HG03039 (cell line): ENCODE results near the gene KCNH3.
"Not testable (repeated sequence)": the region's sequence is repeated elsewhere in the genome, so short reads cannot be mapped to it uniquely, and the experiment has no call there.

Source experiments
- ATAC-seq: cut with Tn5 transposase; IDR thresholded peaks from one replicate; pipeline ENCODE4 v1.9.1; 2021; ENCODE audit warnings: mild to moderate bottlenecking, moderate library complexity; ENCODE audit not compliant: unreplicated experiment

KCNH3 gene

GRCh38 chr12:49524660-49525324, 14.0 kb upstream of the KCNH3 start:
- ATAC-seq: no peak

- no peak for ATAC-seq
Observed at GRCh38 chr12:49525942-49526341, 12.9 kb upstream of the KCNH3 start.

GRCh38 chr12:49527361-49528130, 11.3 kb upstream of the KCNH3 start:
- no peak for ATAC-seq

GRCh38 chr12:49529414-49529813, 9.4 kb upstream of the KCNH3 start:
- ATAC-seq: no peak

GRCh38 chr12:49531745-49532144, 7.1 kb upstream of the KCNH3 start:
- ATAC-seq: no peak

GRCh38 chr12:49533331-49533730, 5.5 kb upstream of the KCNH3 start:
- ATAC-seq: no peak

- not testable (repeated sequence) for ATAC-seq
Observed at GRCh38 chr12:49534122-49534521, 4.7 kb upstream of the KCNH3 start.

GRCh38 chr12:49534731-49535278, 4.0 kb upstream of the KCNH3 start:
- no peak for ATAC-seq

GRCh38 chr12:49535921-49536525, 2.8 kb upstream of the KCNH3 start:
- no peak for ATAC-seq

- no peak for ATAC-seq
Observed at GRCh38 chr12:49536526-49537071, 2.2 kb upstream of the KCNH3 start.

GRCh38 chr12:49537231-49537751, 1.5 kb upstream of the KCNH3 start:
- no peak for ATAC-seq

- ATAC-seq: no peak
Observed at GRCh38 chr12:49537752-49538509, 899 bp upstream of the KCNH3 start.

- no peak for ATAC-seq
Observed at GRCh38 chr12:49539406-49540228, 787 bp downstream of the KCNH3 start.

- ATAC-seq: no peak
Observed at GRCh38 chr12:49540229-49541139, 1.7 kb downstream of the KCNH3 start.

- ATAC-seq: no peak
Observed at GRCh38 chr12:49541140-49541861, 2.5 kb downstream of the KCNH3 start.

- ATAC-seq: no peak
Observed at GRCh38 chr12:49541911-49542505, 3.2 kb downstream of the KCNH3 start.

GRCh38 chr12:49542592-49543160, 3.8 kb downstream of the KCNH3 start:
- ATAC-seq: no peak
